ENCODE data around the gene LAMC2.

The LAMC2 gene

DNA sequence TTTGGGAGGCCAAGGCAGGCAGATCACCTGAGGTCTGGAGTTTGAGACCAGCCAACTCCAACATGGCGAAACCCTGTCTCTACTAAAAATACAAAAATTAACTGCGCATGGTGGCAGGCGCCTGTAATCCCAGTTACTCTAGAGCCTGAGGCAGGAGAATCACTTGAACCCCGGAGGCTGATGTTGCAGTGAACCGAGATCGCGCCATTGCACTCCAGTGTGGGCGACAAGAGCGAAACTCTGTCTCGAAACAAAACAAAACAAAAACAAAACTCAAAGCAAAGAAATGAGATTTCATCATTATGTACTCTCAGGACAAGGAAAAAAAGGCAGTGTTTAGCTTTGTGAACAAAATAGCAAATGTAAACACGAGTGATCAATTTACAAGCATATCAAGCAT, 61.0 kb downstream of the LAMC2 start:
- POLR2A ChIA-PET = no interaction called here
- CTCF ChIA-PET = interaction anchor here (0.7 to 5.4 kb wide), 6 partner anchors 9 to 35 kb away, joined by 3 to 36 read pairs (median 7); no protein-coding TSS in a partner anchor
- H3K4me3 ChIP-seq (ENCODE audit: low read depth, low read length) = no peak overlapping the region
- no peak for DNase-seq (ENCODE audit: low read depth, low spot score)
- TF ChIP-seq, protein P1, sequence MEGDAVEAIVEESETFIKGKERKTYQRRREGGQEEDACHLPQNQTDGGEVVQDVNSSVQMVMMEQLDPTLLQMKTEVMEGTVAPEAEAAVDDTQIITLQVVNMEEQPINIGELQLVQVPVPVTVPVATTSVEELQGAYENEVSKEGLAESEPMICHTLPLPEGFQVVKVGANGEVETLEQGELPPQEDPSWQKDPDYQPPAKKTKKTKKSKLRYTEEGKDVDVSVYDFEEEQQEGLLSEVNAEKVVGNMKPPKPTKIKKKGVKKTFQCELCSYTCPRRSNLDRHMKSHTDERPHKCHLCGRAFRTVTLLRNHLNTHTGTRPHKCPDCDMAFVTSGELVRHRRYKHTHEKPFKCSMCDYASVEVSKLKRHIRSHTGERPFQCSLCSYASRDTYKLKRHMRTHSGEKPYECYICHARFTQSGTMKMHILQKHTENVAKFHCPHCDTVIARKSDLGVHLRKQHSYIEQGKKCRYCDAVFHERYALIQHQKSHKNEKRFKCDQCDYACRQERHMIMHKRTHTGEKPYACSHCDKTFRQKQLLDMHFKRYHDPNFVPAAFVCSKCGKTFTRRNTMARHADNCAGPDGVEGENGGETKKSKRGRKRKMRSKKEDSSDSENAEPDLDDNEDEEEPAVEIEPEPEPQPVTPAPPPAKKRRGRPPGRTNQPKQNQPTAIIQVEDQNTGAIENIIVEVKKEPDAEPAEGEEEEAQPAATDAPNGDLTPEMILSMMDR (IDR thresholded peaks at IDR 0.05; ENCODE audit: insufficient read depth, low read length, missing control alignments) = no peak

DNA sequence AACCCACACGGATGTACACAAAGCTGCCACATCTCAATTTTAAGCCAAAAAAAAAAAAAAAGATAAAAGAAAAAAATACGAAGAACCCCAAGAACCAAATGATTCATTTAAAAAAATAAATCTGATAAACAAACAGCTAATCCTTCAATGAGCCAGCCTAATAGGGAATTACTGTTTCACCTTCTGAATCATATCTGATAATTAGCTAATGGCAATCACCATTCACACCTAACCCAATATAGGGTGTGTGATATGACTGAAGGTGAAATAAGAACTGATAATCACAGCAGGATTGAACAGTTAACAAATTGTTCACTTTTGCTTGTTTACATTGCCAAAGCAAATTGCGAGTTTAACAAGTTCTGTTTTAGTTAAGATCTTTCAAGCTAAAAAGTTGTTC, 61.4 kb downstream of the LAMC2 start:
- ChIA-PET CTCF (interaction anchor here (0.7 to 5.4 kb wide), 7 partner anchors 9 to 34 kb away, joined by 3 to 36 read pairs (median 4); no protein-coding TSS in a partner anchor), POLR2A (no interaction called here)
- no peak overlapping the region for H3K4me3 ChIP-seq (ENCODE audit: low read depth, low read length)
- no peak for DNase-seq (ENCODE audit: low read depth, low spot score)
- TF ChIP-seq, protein P1 (IDR thresholded peaks at IDR 0.05; ENCODE audit: insufficient read depth, low read length, missing control alignments) = no peak

DNA sequence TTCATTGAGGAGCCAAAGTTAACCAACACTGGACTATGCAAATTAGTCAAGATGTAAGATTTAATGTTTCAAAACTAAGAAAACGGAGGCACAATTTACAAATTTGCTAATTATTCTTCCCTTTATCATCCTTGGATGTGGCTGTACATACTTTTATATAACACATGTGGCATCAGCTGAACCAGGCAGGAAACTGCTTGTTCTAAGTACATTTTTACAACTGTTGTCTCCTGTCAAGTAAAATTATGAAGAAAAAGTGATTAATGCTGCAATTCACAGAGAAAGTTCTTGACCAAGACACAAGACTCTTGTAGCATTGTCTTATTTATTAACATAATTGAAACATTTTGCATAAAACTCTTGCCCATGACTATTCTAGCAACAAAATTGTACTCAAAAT, 61.9 kb downstream of the LAMC2 start:
- TF ChIP-seq, protein P1 (IDR thresholded peaks at IDR 0.05; ENCODE audit: insufficient read depth, low read length, missing control alignments) = no peak
- DNase-seq (ENCODE audit: low read depth, low spot score) = no peak
- ChIA-PET POLR2A (no interaction called here), CTCF (interaction anchor here (1.2 to 5.4 kb wide), 6 partner anchors 10 to 34 kb away, joined by 3 to 36 read pairs (median 12); no protein-coding TSS in a partner anchor)
- H3K4me3 ChIP-seq (ENCODE audit: low read depth, low read length) = no peak overlapping the region

DNA sequence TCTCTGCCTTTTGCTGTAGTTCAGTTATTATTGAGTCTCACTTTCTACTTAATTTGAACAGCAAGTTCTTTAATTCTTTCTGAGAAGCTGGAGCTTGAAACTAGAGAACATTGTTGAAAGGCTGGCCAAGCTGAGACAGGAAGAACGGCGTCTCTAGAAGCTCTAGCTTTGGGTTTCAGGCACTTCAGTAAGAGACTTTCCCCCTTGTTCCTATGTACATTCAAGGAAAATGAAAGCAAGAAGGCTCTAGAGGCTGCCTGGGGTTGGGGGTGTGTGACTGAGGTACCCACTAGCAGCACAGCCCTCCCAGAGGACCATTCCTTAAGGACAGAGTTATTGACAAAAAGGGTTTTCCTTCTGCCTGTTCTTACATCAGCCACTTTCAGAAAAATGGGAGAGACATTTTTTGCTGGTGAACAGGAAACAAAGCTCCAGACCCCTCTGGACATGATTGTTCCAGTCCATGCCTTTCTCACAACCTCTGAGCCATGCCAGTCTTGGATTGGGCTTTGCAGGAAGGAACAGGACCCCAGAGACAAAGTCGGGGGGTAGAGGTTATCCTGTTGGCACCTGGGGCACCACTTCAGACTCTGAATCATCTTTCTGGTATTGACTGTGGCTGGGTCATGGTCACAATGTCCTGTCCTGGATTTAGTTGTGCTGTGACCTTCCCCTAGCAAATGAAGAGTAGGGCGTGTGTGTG, 63.1 kb downstream of the LAMC2 start:
- POLR2A ChIA-PET = no interaction called here
- CTCF ChIA-PET = interaction anchor here (3.1 to 4.0 kb wide), 2 partner anchors 11 to 14 kb away, joined by 13 to 25 read pairs; no protein-coding TSS in a partner anchor
- no peak overlapping the region for H3K4me3 ChIP-seq (ENCODE audit: low read depth, low read length)
- no peak for DNase-seq (ENCODE audit: low read depth, low spot score)
- TF ChIP-seq, protein P1 (IDR thresholded peaks at IDR 0.05; ENCODE audit: insufficient read depth, low read length, missing control alignments) = no peak

DNA sequence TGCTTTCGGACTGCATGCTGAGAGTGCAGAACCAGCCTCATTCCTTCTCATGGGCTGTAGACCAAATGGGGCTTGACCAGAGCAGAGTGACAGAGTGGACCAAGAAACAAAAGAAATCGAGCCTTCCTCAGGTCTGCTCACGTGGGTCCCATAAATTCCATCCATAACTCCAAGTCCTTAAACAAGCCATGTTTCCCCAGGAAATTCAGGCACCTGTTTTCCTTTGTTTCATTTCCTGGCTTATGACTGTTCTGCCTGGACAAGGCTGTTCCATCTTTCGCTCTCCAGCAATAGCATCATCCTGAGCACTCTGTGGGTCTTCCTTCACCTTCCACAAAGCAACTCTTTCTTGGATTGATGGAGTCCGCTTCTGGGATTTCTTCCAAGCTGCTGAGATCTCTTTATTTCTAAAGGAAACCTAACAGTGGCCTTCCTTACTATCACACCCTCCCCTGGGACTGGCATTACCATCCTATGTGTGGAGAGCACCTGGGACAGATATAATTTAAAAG, 63.9 kb downstream of the LAMC2 start:
- ChIA-PET POLR2A (no interaction called here), CTCF (interaction anchor here (3.1 kb wide), 1 partner anchor 15 kb away, joined by 13 read pairs; no protein-coding TSS in a partner anchor)
- TF ChIP-seq, protein P1 (IDR thresholded peaks at IDR 0.05; ENCODE audit: insufficient read depth, low read length, missing control alignments) = no peak
- no peak overlapping the region for H3K4me3 ChIP-seq (ENCODE audit: low read depth, low read length)
- no peak for DNase-seq (ENCODE audit: low read depth, low spot score)
